Measurements from ENCODE around the gene FKBP11. TPM values are rescaled to one million over a fixed set of nuclear protein-coding genes. Genes with fewer than 3 reads are reported as not detected.
"Not testable (repeated sequence)": the region's sequence is repeated elsewhere in the genome, so short reads cannot be mapped to it uniquely, and the experiment has no call there.

Gene FKBP11
- total RNA-seq, 2 donors from 2014 or later: 30.1 to 30.7 TPM

- Mint-ChIP-seq H3K36me3 (ENCODE audit: low read depth) (no peaks in the 10 kb centered on the region), H3K27me3 (ENCODE audit: insufficient read depth) (peaks cover 8% of the 10 kb centered on the region), H3K4me3 (no peak overlapping the region), H3K9me3 (no peaks in the 10 kb centered on the region), H3K27ac (no peak overlapping the region), H3K4me1 (peaks cover 36% of the 10 kb centered on the region)
- no peak overlapping the region for H3K9ac ChIP-seq (ENCODE audit: extremely low read depth, low read length, poor library complexity, severe bottlenecking)
- no peak overlapping the region for H3K4me3 ChIP-seq (ENCODE audit: low read length)
- peaks cover 18% of the 10 kb centered on the region for H3K4me1 ChIP-seq (ENCODE audit: control insufficient read depth, insufficient read depth, low read length)
- TF ChIP-seq, protein P1, sequence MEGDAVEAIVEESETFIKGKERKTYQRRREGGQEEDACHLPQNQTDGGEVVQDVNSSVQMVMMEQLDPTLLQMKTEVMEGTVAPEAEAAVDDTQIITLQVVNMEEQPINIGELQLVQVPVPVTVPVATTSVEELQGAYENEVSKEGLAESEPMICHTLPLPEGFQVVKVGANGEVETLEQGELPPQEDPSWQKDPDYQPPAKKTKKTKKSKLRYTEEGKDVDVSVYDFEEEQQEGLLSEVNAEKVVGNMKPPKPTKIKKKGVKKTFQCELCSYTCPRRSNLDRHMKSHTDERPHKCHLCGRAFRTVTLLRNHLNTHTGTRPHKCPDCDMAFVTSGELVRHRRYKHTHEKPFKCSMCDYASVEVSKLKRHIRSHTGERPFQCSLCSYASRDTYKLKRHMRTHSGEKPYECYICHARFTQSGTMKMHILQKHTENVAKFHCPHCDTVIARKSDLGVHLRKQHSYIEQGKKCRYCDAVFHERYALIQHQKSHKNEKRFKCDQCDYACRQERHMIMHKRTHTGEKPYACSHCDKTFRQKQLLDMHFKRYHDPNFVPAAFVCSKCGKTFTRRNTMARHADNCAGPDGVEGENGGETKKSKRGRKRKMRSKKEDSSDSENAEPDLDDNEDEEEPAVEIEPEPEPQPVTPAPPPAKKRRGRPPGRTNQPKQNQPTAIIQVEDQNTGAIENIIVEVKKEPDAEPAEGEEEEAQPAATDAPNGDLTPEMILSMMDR (conservative IDR thresholded peaks at IDR 0.05): no peak
- H3K9me3 ChIP-seq (ENCODE audit: control insufficient read depth, low read length): no peaks in the 10 kb centered on the region
- DNase-seq: no peak
- H3K27me3 ChIP-seq (ENCODE audit: control insufficient read depth, insufficient read depth, low read length, poor library complexity, severe bottlenecking): no peaks in the 10 kb centered on the region
- H3K36me3 ChIP-seq (ENCODE audit: control insufficient read depth, insufficient read depth, low read length): no peaks in the 10 kb centered on the region
- no peak overlapping the region for H3K27ac ChIP-seq (ENCODE audit: low read depth, low read length)
- 91 to 95% methylated on average over 7 to 8 of the region's 9 CpGs for WGBS, 2 experiments (ENCODE audit: insufficient coverage in 1 of 2, insufficient read length in 1 of 2)
These were observed 44.6 kb downstream of the FKBP11 start for GRCh38 chr12:48880647-48881046.

- Histone ChIP-seq H3K36me3 (ENCODE audit: control insufficient read depth, insufficient read depth, low read length) (no peaks in the 10 kb centered on the region), H3K4me3 (ENCODE audit: low read length) (no peak overlapping the region), H3K27ac (ENCODE audit: low read depth, low read length) (no peak overlapping the region), H3K27me3 (ENCODE audit: control insufficient read depth, insufficient read depth, low read length, poor library complexity, severe bottlenecking) (no peaks in the 10 kb centered on the region), H3K9ac (ENCODE audit: extremely low read depth, low read length, poor library complexity, severe bottlenecking) (no peak overlapping the region), H3K9me3 (ENCODE audit: control insufficient read depth, low read length) (no peaks in the 10 kb centered on the region), H3K4me1 (ENCODE audit: control insufficient read depth, insufficient read depth, low read length) (peaks cover 10% of the 10 kb centered on the region)
- no peak overlapping the region for H3K4me3 Mint-ChIP-seq
- DNase-seq: no peak
- H3K9me3 Mint-ChIP-seq: no peaks in the 10 kb centered on the region
- peaks cover 25% of the 10 kb centered on the region for H3K4me1 Mint-ChIP-seq
- TF ChIP-seq, protein P1 (conservative IDR thresholded peaks at IDR 0.05): no peak
- H3K27ac Mint-ChIP-seq: no peak overlapping the region
- WGBS, 2 experiments (ENCODE audit: insufficient coverage in 1 of 2, insufficient read length in 1 of 2): 92% methylated on average over 2 of the region's 2 CpGs
- peaks cover 8% of the 10 kb centered on the region for H3K27me3 Mint-ChIP-seq (ENCODE audit: insufficient read depth)
- no peaks in the 10 kb centered on the region for H3K36me3 Mint-ChIP-seq (ENCODE audit: low read depth)
These were observed 46.7 kb downstream of the FKBP11 start for GRCh38 chr12:48878548-48878947.

DNA sequence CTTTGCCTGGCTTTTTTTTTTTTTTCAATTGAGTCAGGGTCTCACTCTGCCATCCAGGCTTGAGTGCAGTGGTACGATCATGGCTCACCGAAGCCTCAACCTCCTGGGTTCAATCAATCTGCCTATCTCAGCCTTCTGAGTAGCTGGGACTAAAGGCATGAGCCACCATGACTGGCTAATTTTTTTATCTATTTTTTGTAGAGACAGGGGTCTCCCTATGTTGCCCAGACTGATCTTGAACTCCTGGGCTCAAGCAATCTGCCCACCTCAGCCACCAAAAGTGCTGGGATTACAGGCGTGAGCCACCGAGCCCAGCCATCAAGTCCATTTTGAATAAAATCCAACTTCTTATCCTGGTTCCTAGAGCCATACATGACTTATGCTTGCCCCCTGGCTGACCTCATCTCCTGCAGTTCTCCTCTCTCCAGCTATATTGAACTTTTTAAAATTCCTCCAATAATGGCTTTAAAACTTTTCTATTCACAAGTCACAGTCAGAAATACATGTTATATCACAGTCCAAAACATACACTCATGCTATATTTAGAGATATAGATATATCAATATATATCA is 49.3 kb downstream of the FKBP11 start:
- WGBS, 2 experiments (ENCODE audit: insufficient coverage in 1 of 2, insufficient read length in 1 of 2): 68 to 72% methylated on average over 4 of the region's 4 CpGs
- Histone ChIP-seq H3K27ac (ENCODE audit: low read depth, low read length) (no peak overlapping the region), H3K27me3 (ENCODE audit: control insufficient read depth, insufficient read depth, low read length, poor library complexity, severe bottlenecking) (no peaks in the 10 kb centered on the region), H3K9ac (ENCODE audit: extremely low read depth, low read length, poor library complexity, severe bottlenecking) (no peak overlapping the region), H3K9me3 (ENCODE audit: control insufficient read depth, low read length) (no peaks in the 10 kb centered on the region), H3K36me3 (ENCODE audit: control insufficient read depth, insufficient read depth, low read length) (no peaks in the 10 kb centered on the region), H3K4me1 (ENCODE audit: control insufficient read depth, insufficient read depth, low read length) (no peaks in the 10 kb centered on the region), H3K4me3 (ENCODE audit: low read length) (no peak overlapping the region)
- TF ChIP-seq, protein P1 (conservative IDR thresholded peaks at IDR 0.05): no peak
- Mint-ChIP-seq H3K36me3 (ENCODE audit: low read depth) (no peaks in the 10 kb centered on the region), H3K27me3 (ENCODE audit: insufficient read depth) (peaks cover 10% of the 10 kb centered on the region), H3K4me1 (peaks cover 7% of the 10 kb centered on the region), H3K4me3 (no peak overlapping the region), H3K27ac (no peak overlapping the region), H3K9me3 (no peaks in the 10 kb centered on the region)
- DNase-seq: no peak

DNA sequence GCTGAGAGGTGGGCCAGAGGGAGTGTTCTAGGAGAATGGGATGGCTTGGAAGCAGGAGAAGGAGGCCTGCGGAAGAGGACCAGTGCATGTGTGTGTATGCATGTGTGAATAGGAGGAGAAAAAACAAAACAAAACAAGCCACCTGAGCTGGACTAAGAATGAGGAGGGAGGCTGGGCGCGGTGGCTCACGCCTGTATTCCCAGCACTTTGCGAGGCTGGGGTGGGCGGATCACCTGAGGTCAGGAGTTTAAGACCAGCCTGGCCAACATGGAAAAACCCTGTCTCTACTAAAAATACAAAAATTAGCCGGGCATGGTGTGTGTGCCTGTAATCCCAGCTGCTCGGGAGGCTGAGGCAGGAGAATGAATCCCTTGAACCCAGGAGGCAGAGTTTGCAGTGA is 51.8 kb downstream of the FKBP11 start:
- WGBS, 2 experiments (ENCODE audit: insufficient coverage in 1 of 2, insufficient read length in 1 of 2): 91 to 92% methylated on average over 7 to 8 of the region's 8 CpGs
- not testable (repeated sequence) for H3K27ac ChIP-seq (ENCODE audit: low read depth, low read length); H3K27me3 ChIP-seq (ENCODE audit: control insufficient read depth, insufficient read depth, low read length, poor library complexity, severe bottlenecking); H3K4me3 ChIP-seq (ENCODE audit: low read length); DNase-seq; H3K4me3 Mint-ChIP-seq; H3K9ac ChIP-seq (ENCODE audit: extremely low read depth, low read length, poor library complexity, severe bottlenecking); H3K36me3 ChIP-seq (ENCODE audit: control insufficient read depth, insufficient read depth, low read length); H3K4me1 Mint-ChIP-seq; H3K4me1 ChIP-seq (ENCODE audit: control insufficient read depth, insufficient read depth, low read length); H3K27ac Mint-ChIP-seq; H3K27me3 Mint-ChIP-seq (ENCODE audit: insufficient read depth); H3K36me3 Mint-ChIP-seq (ENCODE audit: low read depth); H3K9me3 ChIP-seq (ENCODE audit: control insufficient read depth, low read length); H3K9me3 Mint-ChIP-seq
